Measurements from ENCODE around the gene GPD2.

DNA sequence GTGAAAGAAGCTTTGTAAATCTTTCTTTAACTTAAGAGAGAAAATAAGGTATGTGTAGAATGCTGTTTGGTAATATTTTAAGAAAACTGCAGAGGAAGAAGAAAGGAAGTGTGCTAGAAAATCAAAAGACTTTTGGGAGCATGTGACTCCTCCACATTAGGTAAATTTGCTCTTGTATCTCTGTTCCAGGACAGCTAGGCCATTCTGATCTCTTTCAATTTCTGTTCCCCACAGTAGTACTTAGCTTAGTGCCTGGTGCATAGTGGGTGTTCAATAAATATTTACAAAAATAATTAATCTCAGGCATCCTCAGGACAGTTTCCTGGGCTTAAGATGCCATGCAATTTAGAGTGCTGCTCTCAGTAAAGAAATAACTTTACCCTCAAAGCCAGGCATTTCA, 105.0 kb downstream of the GPD2 start:
- TF ChIP-seq, protein P1, sequence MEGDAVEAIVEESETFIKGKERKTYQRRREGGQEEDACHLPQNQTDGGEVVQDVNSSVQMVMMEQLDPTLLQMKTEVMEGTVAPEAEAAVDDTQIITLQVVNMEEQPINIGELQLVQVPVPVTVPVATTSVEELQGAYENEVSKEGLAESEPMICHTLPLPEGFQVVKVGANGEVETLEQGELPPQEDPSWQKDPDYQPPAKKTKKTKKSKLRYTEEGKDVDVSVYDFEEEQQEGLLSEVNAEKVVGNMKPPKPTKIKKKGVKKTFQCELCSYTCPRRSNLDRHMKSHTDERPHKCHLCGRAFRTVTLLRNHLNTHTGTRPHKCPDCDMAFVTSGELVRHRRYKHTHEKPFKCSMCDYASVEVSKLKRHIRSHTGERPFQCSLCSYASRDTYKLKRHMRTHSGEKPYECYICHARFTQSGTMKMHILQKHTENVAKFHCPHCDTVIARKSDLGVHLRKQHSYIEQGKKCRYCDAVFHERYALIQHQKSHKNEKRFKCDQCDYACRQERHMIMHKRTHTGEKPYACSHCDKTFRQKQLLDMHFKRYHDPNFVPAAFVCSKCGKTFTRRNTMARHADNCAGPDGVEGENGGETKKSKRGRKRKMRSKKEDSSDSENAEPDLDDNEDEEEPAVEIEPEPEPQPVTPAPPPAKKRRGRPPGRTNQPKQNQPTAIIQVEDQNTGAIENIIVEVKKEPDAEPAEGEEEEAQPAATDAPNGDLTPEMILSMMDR (IDR thresholded peaks at IDR 0.05): no peak
- TF ChIP-seq POLR2A (IDR thresholded peaks at IDR 0.05): no peak
